ENCODE data around the gene KCNJ12. TPM values are rescaled to one million over a fixed set of nuclear protein-coding genes. Genes with fewer than 3 reads are reported as not detected.
"Not testable (repeated sequence)": the region's sequence is repeated elsewhere in the genome, so short reads cannot be mapped to it uniquely, and the experiment has no call there.

Gene KCNJ12
- polyA plus RNA-seq, 3 donors, result 0.12 to 2.1 (median 0.51) TPM

DNA sequence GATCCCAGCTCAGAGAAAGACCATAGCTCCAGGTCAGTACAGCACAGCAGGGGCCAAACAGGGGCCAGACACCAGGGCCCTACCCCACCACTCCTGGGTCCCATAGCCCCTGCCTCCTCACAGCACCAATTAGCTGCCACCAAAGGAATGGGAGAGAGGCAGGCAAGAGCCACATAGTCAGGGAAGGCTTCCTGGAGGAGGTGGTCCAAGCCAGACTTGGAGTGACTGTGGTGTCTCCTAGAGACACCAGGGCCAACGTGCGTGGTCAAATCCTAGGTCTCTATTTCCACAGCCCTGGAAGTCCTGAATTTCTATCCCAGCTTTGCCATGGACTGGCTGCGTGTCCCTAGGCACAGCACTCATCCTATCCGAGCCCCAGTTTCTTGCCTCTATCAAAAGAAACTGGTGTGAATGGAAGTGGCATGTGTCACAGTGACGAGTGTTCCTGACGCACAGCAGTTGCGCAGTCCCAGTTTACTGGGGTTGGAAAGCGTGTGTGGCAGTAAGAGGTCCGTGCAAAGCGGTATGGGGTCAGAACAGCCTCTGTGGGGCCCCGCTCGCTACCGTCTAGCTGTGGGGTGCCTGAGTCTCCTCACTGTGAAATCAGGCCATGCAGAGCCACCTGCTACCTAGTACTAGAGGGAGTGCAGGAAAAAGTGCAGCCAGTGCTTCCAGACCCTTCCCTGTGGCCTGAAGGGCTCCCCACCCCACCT is 23.5 kb downstream of the KCNJ12 start:
- WGBS, 3 donors, result 71 to 91% (median 90%) methylated on average over 13 of the region's 13 CpGs
- no peak overlapping the region for H3K27ac ChIP-seq (ENCODE audit: low read depth, low read length)

- H3K27ac ChIP-seq (ENCODE audit: low read depth, low read length), result not testable (repeated sequence)
- 55 to 81% (median 74%) methylated on average over 5 to 9 of the region's 9 CpGs for WGBS, 3 donors
Observed at GRCh38 chr17:21400187-21400569, 24.0 kb downstream of the KCNJ12 start.

DNA sequence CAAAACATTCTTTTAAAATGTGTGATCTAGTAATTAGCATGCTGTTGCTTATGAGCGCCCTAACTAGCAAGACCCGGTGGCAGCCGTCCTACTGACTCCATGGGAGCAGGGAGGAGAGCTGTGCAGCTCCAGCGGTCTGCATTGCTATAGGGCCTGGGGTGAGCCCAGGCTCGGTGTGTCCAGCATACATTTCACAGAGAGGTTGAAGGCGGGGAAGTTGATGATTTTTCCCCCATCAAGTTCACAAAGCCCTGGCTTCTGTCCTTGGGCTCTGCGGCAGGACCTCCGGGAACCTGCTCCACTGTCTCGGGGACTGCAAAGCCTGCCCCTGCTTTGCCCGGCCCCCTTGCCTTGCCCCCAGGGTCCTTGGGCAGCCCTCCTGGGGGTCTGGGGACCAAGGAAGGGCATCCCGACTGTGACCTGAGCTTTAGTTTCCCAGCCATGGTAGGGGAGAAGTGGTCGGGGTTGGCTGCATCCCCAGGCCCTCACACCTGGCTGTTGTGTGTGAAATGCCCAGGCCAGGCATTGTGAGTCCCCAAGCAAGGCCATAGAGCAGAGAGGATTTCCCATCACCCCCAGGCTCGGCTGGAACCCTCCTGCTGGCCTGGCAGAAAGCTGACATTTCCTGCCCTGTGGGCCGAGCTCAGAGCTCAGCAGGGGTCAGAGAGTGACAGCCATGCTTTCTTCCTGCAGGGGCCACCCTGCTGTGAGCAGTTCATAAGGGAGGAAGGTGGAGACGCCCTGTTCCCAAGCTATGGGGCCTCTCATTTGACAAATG is 24.8 kb downstream of the KCNJ12 start:
- no peak overlapping the region for H3K27ac ChIP-seq (ENCODE audit: low read depth, low read length)
- WGBS, 3 donors, result 58 to 82% (median 80%) methylated on average over 15 of the region's 15 CpGs

GRCh38 chr17:21402166-21402571 is 26.0 kb downstream of the KCNJ12 start:
- 57 to 63% (median 60%) methylated on average over 8 of the region's 8 CpGs for WGBS, 3 donors
- H3K27ac ChIP-seq (ENCODE audit: low read depth, low read length), result not testable (repeated sequence)

- not testable (repeated sequence) for H3K27ac ChIP-seq (ENCODE audit: low read depth, low read length)
Observed at GRCh38 chr17:21402926-21403325, 26.8 kb downstream of the KCNJ12 start.

GRCh38 chr17:21404106-21404505 is 27.9 kb downstream of the KCNJ12 start:
- 63 to 88% (median 84%) methylated on average over 8 of the region's 8 CpGs for WGBS, 3 donors

More at GRCh38 chr17:21402926-21403325, 26.8 kb downstream of the KCNJ12 start:
- 74 to 91% (median 86%) methylated on average over 3 of the region's 3 CpGs for WGBS, 3 donors

DNA sequence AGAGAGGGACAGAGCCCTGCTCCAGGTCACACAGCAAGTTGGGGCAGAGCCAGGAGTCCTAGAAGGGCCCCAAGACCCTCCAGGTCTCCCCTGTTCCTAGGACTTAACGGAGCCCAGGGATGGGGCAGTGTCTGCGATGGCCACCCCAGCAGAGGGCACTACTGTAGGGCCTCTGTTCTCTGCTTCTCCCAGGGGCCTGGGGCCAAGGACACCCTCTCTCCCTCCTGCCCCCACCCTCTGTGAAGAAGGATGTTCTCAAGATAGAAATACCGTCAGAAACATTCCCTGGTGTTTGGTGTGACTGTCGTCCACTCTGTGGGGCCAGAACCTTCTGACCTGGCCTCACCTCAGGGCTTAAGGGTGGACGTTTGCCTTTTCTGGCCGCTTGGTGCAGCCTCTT is 28.4 kb downstream of the KCNJ12 start:
- H3K27ac ChIP-seq (ENCODE audit: low read depth, low read length), result not testable (repeated sequence)

More at GRCh38 chr17:21404106-21404505, 27.9 kb downstream of the KCNJ12 start:
- H3K27ac ChIP-seq (ENCODE audit: low read depth, low read length), result not testable (repeated sequence)

DNA sequence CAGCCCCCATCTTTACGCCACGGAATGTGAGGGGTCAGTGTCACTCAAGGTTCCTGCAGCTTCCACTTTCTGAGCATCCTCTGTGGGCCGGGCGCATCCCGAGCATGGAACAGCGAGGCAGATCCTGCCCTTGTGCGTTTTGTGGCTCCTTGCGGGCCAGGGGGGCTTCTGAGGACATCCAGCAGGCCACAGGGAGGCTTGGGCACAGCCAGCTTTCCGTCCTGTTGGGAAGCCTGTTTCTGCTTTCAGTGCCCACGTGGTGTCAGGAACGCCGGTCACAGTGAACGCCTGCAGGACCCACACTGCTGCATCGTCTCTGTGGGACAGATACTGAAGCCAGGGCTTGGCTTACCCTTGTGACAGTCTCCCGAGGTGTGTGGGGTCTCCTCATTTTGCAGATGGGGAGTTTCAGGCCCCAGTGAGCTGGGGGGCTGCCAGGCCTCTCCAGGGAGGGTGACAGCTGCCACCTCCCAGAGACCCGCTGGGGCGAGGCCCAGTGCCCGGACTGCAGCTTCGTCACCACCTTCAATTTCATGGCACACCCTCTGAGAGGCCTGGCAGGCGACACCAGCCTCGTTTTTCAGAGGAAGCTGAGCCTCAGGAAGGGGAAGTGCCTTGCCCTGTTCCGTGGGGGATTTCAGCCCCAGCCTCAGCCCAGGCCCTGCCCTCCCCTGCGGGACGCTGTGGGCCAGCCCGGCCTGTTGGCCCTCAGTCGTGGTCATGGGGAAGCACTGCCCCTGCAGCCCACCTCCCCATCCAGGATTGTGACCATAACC is 29.0 kb downstream of the KCNJ12 start:
- H3K27ac ChIP-seq (ENCODE audit: low read depth, low read length), result not testable (repeated sequence)
- 50 to 56% (median 55%) methylated on average over 22 to 26 of the region's 26 CpGs for WGBS, 3 donors

More for the DNA sequence above, 28.4 kb downstream of the KCNJ12 start:
- 53 to 76% (median 73%) methylated on average over 6 of the region's 6 CpGs for WGBS, 3 donors

GRCh38 chr17:21405904-21406400 is 29.8 kb downstream of the KCNJ12 start:
- H3K27ac ChIP-seq (ENCODE audit: low read depth, low read length), result not testable (repeated sequence)
- WGBS, 3 donors, result 72 to 83% (median 77%) methylated on average over 7 of the region's 7 CpGs

- H3K27ac ChIP-seq (ENCODE audit: low read depth, low read length), result not testable (repeated sequence)
- WGBS, 3 donors, result 51 to 76% (median 73%) methylated on average over 4 to 5 of the region's 5 CpGs
Observed at GRCh38 chr17:21406616-21407404, 30.7 kb downstream of the KCNJ12 start.

DNA sequence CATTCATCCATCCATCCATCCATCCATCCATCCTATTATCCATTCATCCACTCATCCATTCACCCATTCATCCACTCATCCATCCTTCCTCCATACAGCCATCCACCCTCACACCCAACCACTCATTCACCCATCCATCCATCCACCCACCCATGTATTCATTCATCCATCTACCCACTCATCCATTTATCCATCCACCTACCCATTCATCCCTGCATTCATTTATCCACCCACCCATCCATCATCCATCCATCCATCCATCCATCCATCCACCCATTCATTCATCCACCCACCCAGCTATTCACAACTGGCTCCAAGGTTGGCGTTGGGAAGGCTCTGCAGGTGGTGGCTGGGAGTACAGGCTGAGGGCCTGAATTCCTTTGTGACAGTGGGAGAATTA is 31.6 kb downstream of the KCNJ12 start:
- H3K27ac ChIP-seq (ENCODE audit: low read depth, low read length), result not testable (repeated sequence)
- 72 to 83% (median 82%) methylated on average over 1 of the region's 1 CpG for WGBS, 3 donors

- WGBS, 3 donors, result 63 to 67% (median 66%) methylated on average over 3 of the region's 3 CpGs
- not testable (repeated sequence) for H3K27ac ChIP-seq (ENCODE audit: low read depth, low read length)
Observed at GRCh38 chr17:21408224-21408623, 32.1 kb downstream of the KCNJ12 start.

DNA sequence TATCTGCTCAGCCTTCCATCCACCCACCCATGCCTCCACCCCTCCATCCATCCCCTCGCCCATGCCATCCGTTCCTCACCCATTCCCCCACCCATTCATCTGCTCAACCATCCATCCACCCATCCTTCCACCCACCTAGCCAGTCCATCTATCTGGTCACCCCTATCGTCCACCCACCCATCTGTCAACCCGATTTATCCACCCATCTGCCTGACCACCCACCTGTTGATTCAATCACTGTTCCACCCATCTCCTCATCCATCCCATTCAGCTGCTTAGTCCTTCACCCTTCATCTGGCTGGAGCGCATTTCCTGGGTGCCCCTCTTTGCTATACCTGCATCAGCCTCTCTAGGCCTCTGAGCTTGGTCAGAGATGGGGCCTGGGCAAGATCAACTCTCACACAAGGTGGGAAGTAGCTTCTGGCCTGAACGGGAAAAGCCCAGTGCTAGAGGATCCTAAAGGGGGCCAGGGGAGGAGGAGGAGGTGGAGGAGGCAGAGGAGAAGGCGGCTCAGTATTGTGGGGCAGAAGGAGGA is 32.7 kb downstream of the KCNJ12 start:
- not testable (repeated sequence) for H3K27ac ChIP-seq (ENCODE audit: low read depth, low read length)
- WGBS, 3 donors, result 62 to 84% (median 76%) methylated on average over 5 of the region's 7 CpGs

DNA sequence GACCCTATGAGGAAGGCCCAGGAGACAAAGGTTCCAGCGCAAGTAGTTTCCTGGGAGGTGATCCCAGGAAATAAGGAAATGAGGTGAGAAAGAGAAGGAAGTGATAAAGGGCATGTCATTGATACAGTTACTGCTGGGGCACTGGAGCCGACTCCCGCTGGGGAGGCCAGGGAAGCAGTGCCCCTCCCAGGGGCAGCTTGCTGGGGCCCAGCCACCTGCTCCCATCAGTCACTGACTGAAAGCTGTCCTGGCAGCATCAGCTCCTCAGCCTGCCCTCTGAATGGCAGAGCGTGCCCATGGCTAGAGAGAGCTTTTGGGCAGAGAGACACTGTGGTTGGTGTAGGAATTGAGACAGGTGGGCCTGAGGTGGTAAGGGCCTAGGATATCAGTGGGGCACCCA is 33.2 kb downstream of the KCNJ12 start:
- WGBS, 3 donors, result 86 to 94% (median 90%) methylated on average over 3 to 4 of the region's 4 CpGs
- H3K27ac ChIP-seq (ENCODE audit: low read depth, low read length), result not testable (repeated sequence)

DNA sequence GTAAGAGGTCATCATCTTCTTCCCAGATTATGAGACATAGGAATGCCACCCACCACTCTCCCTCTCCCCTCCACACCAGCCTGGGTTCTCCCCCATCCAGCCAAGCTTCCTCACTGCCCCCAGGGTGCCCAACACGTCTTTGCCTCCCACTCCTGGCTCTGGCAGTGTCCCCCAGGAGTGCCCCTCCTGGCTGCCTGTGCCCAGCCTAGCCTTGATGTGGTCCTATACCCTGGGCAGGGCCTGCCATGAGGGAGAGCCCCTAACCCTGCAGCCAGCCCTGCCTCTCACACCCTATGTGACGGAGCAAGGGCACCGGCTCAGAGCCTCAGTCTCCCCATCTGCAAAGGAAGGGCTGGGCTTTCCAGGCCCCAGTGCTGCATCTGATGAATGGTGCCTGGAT is 33.8 kb downstream of the KCNJ12 start:
- 83 to 91% (median 89%) methylated on average over 3 of the region's 3 CpGs for WGBS, 3 donors
- not testable (repeated sequence) for H3K27ac ChIP-seq (ENCODE audit: low read depth, low read length)

- H3K27ac ChIP-seq (ENCODE audit: low read depth, low read length), result not testable (repeated sequence)
- 72 to 86% (median 82%) methylated on average over 9 of the region's 9 CpGs for WGBS, 3 donors
Observed at GRCh38 chr17:21410371-21410770, 34.2 kb downstream of the KCNJ12 start.

GRCh38 chr17:21410906-21411678 is 34.9 kb downstream of the KCNJ12 start:
- 71 to 82% (median 82%) methylated on average over 22 to 24 of the region's 25 CpGs for WGBS, 3 donors
- not testable (repeated sequence) for H3K27ac ChIP-seq (ENCODE audit: low read depth, low read length)

Data from adipose tissue (tissue), 3 donors.